Right hindlimb (tissue), 1 donor: ENCODE measurements around the gene CYBC1.
"Not testable (repeated sequence)": the region's sequence is repeated elsewhere in the genome, so short reads cannot be mapped to it uniquely, and the experiment has no call there.

Experiments
- DNase-seq: peaks from one replicate; pipeline ENCODE4 v3.0.0-alpha.2; 2018

The CYBC1 gene

GRCh38 chr17:82475458-82475857, 24.9 kb upstream of the CYBC1 start:
- DNase-seq, result no peak

- DNase-seq, result no peak
Measured at GRCh38 chr17:82474223-82475010, 23.9 kb upstream of the CYBC1 start.

- no peak for DNase-seq
Measured at GRCh38 chr17:82470065-82470464, 19.5 kb upstream of the CYBC1 start.

GRCh38 chr17:82468692-82469091, 18.1 kb upstream of the CYBC1 start:
- DNase-seq, result no peak

- DNase-seq, result no peak
Measured at GRCh38 chr17:82465023-82465603, 14.6 kb upstream of the CYBC1 start.

GRCh38 chr17:82464567-82464929, 14.0 kb upstream of the CYBC1 start:
- DNase-seq, result no peak

GRCh38 chr17:82463925-82464566, 13.5 kb upstream of the CYBC1 start:
- DNase-seq, result no peak

GRCh38 chr17:82463391-82463790, 12.8 kb upstream of the CYBC1 start:
- no peak for DNase-seq

GRCh38 chr17:82461827-82462524, 11.4 kb upstream of the CYBC1 start:
- no peak for DNase-seq

GRCh38 chr17:82459936-82460335, 9.4 kb upstream of the CYBC1 start:
- DNase-seq, result not testable (repeated sequence)

GRCh38 chr17:82458885-82459424, 8.4 kb upstream of the CYBC1 start:
- peak; percentile 66 for DNase-seq

GRCh38 chr17:82458179-82458884, 7.8 kb upstream of the CYBC1 start, which contains the start of gene NARF:
Gene NARF, plus strand, starts transcription at chr17:82458741. Its CDS starts 63 bp downstream, at chr17:82458804.
- DNase-seq, result peak; percentile 99

GRCh38 chr17:82457929-82458178, 7.3 kb upstream of the CYBC1 start:
- DNase-seq, result no peak

- no peak for DNase-seq
Measured at GRCh38 chr17:82457073-82457928, 6.7 kb upstream of the CYBC1 start.

GRCh38 chr17:82453706-82454105, 3.2 kb upstream of the CYBC1 start:
- not testable (repeated sequence) for DNase-seq

- DNase-seq, result not testable (repeated sequence)
Measured at GRCh38 chr17:82453151-82453550, 2.6 kb upstream of the CYBC1 start.

GRCh38 chr17:82452162-82452561, 1.6 kb upstream of the CYBC1 start:
- DNase-seq, result no peak

- DNase-seq, result no peak
Measured at GRCh38 chr17:82449883-82450356, 632 bp downstream of the CYBC1 start.

- no peak for DNase-seq
Measured at GRCh38 chr17:82449131-82449882, 1.2 kb downstream of the CYBC1 start.

GRCh38 chr17:82447876-82448275, 2.7 kb downstream of the CYBC1 start:
- no peak for DNase-seq

- DNase-seq, result no peak
Measured at GRCh38 chr17:82446649-82447048, 3.9 kb downstream of the CYBC1 start.
